IMR-90 (cell line): ENCODE measurements around the gene PLD5. TPM values are rescaled to one million over a fixed set of nuclear protein-coding genes. Genes with fewer than 3 reads are reported as not detected.
"Not testable (repeated sequence)": the region's sequence is repeated elsewhere in the genome, so short reads cannot be mapped to it uniquely, and the experiment has no call there.

Experiments
- ATAC-seq: fragments of 200-7000 bp; cut with Tn5 transposase; 2 replicates; pipeline ENCODE4 v1.9.1; 2020; ENCODE audit warnings: low read depth, mild to moderate bottlenecking, moderate library complexity
- BruUV-seq: library from RNA; stranded (reverse); fragments of 400-500 nt; replicated peaks from 2 replicates; lab custom pipeline; 2021; lab: Mats Ljungman, UMichigan
- CTCF ChIA-PET: fragments of 300-600 bp; formaldehyde crosslinking; extraction: SDS; loops from one replicate; lab custom pipeline; 2021; ENCODE audit warnings: antibody characterized with exemption; lab: Yijun Ruan, JAX
- POLR2A ChIA-PET: fragments of 300-600 bp; sonication (Branson Sonifier 250); formaldehyde crosslinking; loops from one replicate; lab custom pipeline; 2022; ENCODE audit warnings: antibody characterized with exemption; ENCODE audit not compliant: unreplicated experiment; lab: Charles Lee
- DNase-seq: peaks from one replicate; pipeline ENCODE4 v3.0.0; 2013
- H2AFZ ChIP-seq: replicated peaks from 2 replicates; pipeline ENCODE3; 2013; ENCODE audit warnings: low read length, mild to moderate bottlenecking; ENCODE audit not compliant: poor library complexity
- H2AK5ac ChIP-seq: 2 replicates; pipeline ENCODE4 v1.6.1; 2013; ENCODE audit warnings: low read depth, low read length, inconsistent platforms
- H2AK9ac ChIP-seq: replicated peaks from 2 replicates; pipeline ENCODE3; 2013; ENCODE audit warnings: mild to moderate bottlenecking, low read depth, low read length, moderate library complexity; ENCODE audit not compliant: poor library complexity
- H2BK120ac ChIP-seq: 2 replicates; pipeline ENCODE4 v1.6.1; 2013; ENCODE audit warnings: low read depth, low read length, inconsistent platforms
- H2BK15ac ChIP-seq: 3 replicates; pipeline ENCODE4 v1.6.1; 2013; ENCODE audit warnings: low read depth, low read length, inconsistent platforms
- H2BK20ac ChIP-seq: 2 replicates; pipeline ENCODE4 v1.6.1; 2013; ENCODE audit warnings: low read depth, mild to moderate bottlenecking, inconsistent platforms, low read length, moderate library complexity
- H2BK5ac ChIP-seq: 2 replicates; pipeline ENCODE4 v1.6.1; 2013; ENCODE audit warnings: mild to moderate bottlenecking, low read depth, low read length, inconsistent platforms; ENCODE audit not compliant: poor library complexity, severe bottlenecking
- H3K14ac ChIP-seq: replicated peaks from 2 replicates; pipeline ENCODE4 v1.6.1; 2013; ENCODE audit warnings: low read depth, low read length, inconsistent platforms
- H3K18ac ChIP-seq: 2 replicates; pipeline ENCODE4 v1.6.1; 2013; ENCODE audit warnings: low read depth, low read length, control low read depth
- H3K23ac ChIP-seq: 2 replicates; pipeline ENCODE4 v1.6.1; 2013; ENCODE audit warnings: low read depth, low read length, inconsistent platforms
- H3K27ac ChIP-seq: 2 replicates; pipeline ENCODE4 v1.5.1; 2013; ENCODE audit warnings: mild to moderate bottlenecking, control low read depth, low read length; ENCODE audit not compliant: insufficient read depth
- H3K27me3 ChIP-seq: 2 replicates; pipeline ENCODE4 v1.6.1; 2013; ENCODE audit warnings: low read length; ENCODE audit not compliant: control insufficient read depth, insufficient read depth
- H3K36me3 ChIP-seq: 2 replicates; pipeline ENCODE4 v1.6.1; 2013; ENCODE audit warnings: low read length, mixed read lengths; ENCODE audit not compliant: control insufficient read depth, insufficient read depth
- H3K4ac ChIP-seq: 2 replicates; pipeline ENCODE4 v1.6.1; 2013; ENCODE audit warnings: low read depth, low read length, inconsistent platforms
- H3K4me1 ChIP-seq: 2 replicates; pipeline ENCODE4 v1.6.1; 2013; ENCODE audit warnings: low read length, mixed read lengths; ENCODE audit not compliant: control insufficient read depth, insufficient read depth
- H3K4me2 ChIP-seq: 2 replicates; pipeline ENCODE4 v1.6.1; 2013; ENCODE audit warnings: low read depth, mild to moderate bottlenecking, control low read depth, low read length, moderate library complexity
- H3K4me3 ChIP-seq: 2 replicates; pipeline ENCODE4 v1.5.1; 2013; ENCODE audit warnings: low read depth, mild to moderate bottlenecking, control low read depth, low read length, moderate library complexity; ENCODE audit not compliant: insufficient read depth
- H3K56ac ChIP-seq: 2 replicates; pipeline ENCODE4 v1.6.1; 2013; ENCODE audit warnings: low read length, inconsistent platforms; ENCODE audit not compliant: insufficient read depth; ENCODE audit errors: extremely low read depth
- H3K79me1 ChIP-seq, 2 experiments: 2 replicates each; pipeline ENCODE4 v1.6.1; 2013; ENCODE audit warnings: low read length in 2 of 2, inconsistent platforms in 1 of 2, low read depth in 1 of 2
- H3K9ac ChIP-seq: 2 replicates; pipeline ENCODE4 v1.6.1; 2013; ENCODE audit warnings: low read depth, low read length, control low read depth
- H3K9me1 ChIP-seq: 2 replicates; pipeline ENCODE4 v1.6.1; 2013; ENCODE audit warnings: low read length, inconsistent platforms; ENCODE audit not compliant: insufficient read depth
- H3K9me3 ChIP-seq: 2 replicates; pipeline ENCODE4 v1.6.1; 2013; ENCODE audit warnings: low read length; ENCODE audit not compliant: control insufficient read depth, insufficient read depth
- H4K20me1 ChIP-seq: 2 replicates; pipeline ENCODE4 v1.6.1; 2013; ENCODE audit warnings: low read length, inconsistent platforms; ENCODE audit not compliant: insufficient read depth
- H4K5ac ChIP-seq: 2 replicates; pipeline ENCODE4 v1.6.1; 2013; ENCODE audit warnings: mild to moderate bottlenecking, low read depth, low read length, control low read depth
- H4K8ac ChIP-seq, 2 experiments: 2 replicates each; pipeline ENCODE4 v1.6.1; 2013; ENCODE audit warnings: low read depth in 2 of 2, low read length in 2 of 2, control low read depth in 1 of 2, inconsistent platforms in 1 of 2
- H4K91ac ChIP-seq: 2 replicates; pipeline ENCODE4 v1.6.1; 2013; ENCODE audit warnings: low read depth, low read length, inconsistent platforms; ENCODE audit not compliant: insufficient read depth
- WGBS, 2 experiments: methylation state at CpG; one replicate each; pipeline versions ENCODE4 v1.1.5 to v1.1.7; 2013; ENCODE audit warnings: missing lambda C conversion rate in 2 of 2; ENCODE audit not compliant: insufficient read length in 1 of 2; ENCODE audit errors: extremely low coverage in 2 of 2; 5-methylcytosine and 5-hydroxymethylcytosine counted together
- dilution Hi-C: fragments of 300-500 bp; cut with HindIII; formaldehyde crosslinking; loops from one replicate; pipeline ENCODE4 v1.14.3; 2018; ENCODE audit warnings: low sequenced_read_pairs; ENCODE audit not compliant: unreplicated experiment
- in situ Hi-C: fragments of 300-500 bp; cut with MboI; formaldehyde crosslinking; loops from 3 replicates; pipeline ENCODE4 v1.14.3; 2019; ENCODE audit warnings: low sequenced_read_pairs, inconsistent platforms, mixed read lengths
- intact Hi-C: fragments of 100-400 bp; cut with micrococcal nuclease; formaldehyde crosslinking; loops from 2 replicates; pipeline ENCODE4 v1.10.0; 2022
- polyA plus RNA-seq, 3 experiments: library from polyadenylated mRNA; depleted of rRNA; stranded (reverse); fragments of >200 nt; gene quantifications; 2 replicates each; pipeline ENCODE4 v1.2.3, GENCODE V29; 2012; ENCODE audit warnings: low replicate concordance in 1 of 3
- total RNA-seq: library from RNA; depleted of rRNA; stranded (reverse); fragments of >200 nt; gene quantifications from 2 replicates; pipeline ENCODE4 v1.2.3, GENCODE V29; 2012

The PLD5 gene
- total and polyA plus RNA-seq, 2 of the 4 experiments (the other 2 are of a cell fraction), result not detected

DNA sequence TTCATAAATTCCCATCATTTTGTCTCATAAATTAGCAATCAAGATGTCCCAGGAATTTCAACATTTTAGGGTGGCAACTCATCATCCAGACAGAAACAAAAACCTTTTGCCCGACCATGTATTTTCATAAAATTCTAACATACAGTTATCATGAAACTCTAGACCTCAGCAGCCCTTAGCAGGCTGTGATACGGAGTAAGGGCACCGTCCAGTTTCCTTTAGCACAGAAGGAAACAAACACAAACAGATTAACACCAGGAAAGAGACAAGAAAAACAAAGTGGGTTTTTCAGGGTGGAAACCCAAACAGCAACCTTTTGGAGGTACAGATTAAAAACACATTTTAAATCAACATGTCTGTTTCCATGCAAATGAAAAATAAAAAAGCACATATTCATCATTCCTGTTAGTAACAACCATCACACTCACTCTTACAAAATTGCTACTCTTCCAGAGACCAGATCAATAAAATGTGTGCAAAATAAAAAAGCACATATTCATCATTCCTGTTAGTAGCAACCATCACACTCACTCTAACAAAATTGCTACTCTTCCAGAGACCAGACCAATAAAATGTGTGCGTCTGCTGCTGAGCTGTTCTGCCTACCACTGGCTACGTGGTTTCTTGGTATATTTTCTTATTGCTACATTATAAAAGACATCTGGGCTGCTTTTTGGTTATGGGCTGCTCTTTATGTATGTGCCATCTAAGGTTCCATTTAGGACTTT lies 241.6 kb downstream of the PLD5 start:
- H3K4me3 ChIP-seq, BruUV-seq, H3K36me3 ChIP-seq, H4K5ac ChIP-seq, ATAC-seq, H3K23ac ChIP-seq, in situ Hi-C loops, intact Hi-C loops, H4K91ac ChIP-seq, H2BK120ac ChIP-seq, H2AFZ ChIP-seq, H2AK5ac ChIP-seq, POLR2A ChIA-PET, dilution Hi-C loops, H3K9me1 ChIP-seq, DNase-seq, H2BK15ac ChIP-seq, H3K56ac ChIP-seq, H3K27ac ChIP-seq, H3K4me2 ChIP-seq, H3K14ac ChIP-seq, H4K20me1 ChIP-seq, H3K4ac ChIP-seq, H4K8ac ChIP-seq, H2BK5ac ChIP-seq, H3K18ac ChIP-seq, H3K27me3 ChIP-seq, H2AK9ac ChIP-seq, H3K4me1 ChIP-seq, H3K79me1 ChIP-seq, H2BK20ac ChIP-seq, H3K9me3 ChIP-seq, H3K9ac ChIP-seq: not testable (repeated sequence)
- no CpG with 5 or more reads among the region's 5 CpGs for WGBS, 2 experiments
- CTCF ChIA-PET, result interaction anchor here (0.6 kb wide), 1 partner anchor 293 kb away, joined by 4 read pairs; no protein-coding TSS in a partner anchor

DNA sequence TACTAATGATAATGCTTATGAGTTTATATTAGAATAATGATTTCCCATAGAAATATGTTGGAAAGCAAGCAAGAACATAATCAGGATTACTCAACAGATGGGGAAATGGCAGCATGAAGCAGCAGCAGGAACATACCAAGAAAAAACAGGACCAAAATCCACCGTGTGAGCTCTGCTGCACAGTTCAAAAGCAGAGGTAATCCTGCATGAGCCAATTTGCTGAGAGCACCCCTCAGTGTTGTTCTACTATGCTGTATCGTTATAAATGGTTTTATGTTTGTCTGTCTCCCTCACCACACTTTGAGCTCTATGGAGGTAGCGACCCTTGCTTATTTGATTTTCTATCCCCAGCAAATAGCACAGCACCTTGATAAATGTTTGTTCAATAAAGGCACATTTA lies 246.1 kb downstream of the PLD5 start:
- H4K91ac ChIP-seq, H2AK5ac ChIP-seq, H2BK5ac ChIP-seq, H3K23ac ChIP-seq, H3K36me3 ChIP-seq, POLR2A ChIA-PET, dilution Hi-C loops, H2BK120ac ChIP-seq, H3K9me3 ChIP-seq, H3K9ac ChIP-seq, H3K14ac ChIP-seq, H2AFZ ChIP-seq, H3K4ac ChIP-seq, H3K4me1 ChIP-seq, H3K4me2 ChIP-seq, H3K27ac ChIP-seq, H3K79me1 ChIP-seq, intact Hi-C loops, H2BK15ac ChIP-seq, H3K4me3 ChIP-seq, ATAC-seq, in situ Hi-C loops, H4K8ac ChIP-seq, DNase-seq, BruUV-seq, H4K20me1 ChIP-seq, H2AK9ac ChIP-seq, CTCF ChIA-PET, H3K9me1 ChIP-seq, H4K5ac ChIP-seq, H2BK20ac ChIP-seq, H3K18ac ChIP-seq, H3K27me3 ChIP-seq, H3K56ac ChIP-seq: not testable (repeated sequence)
- WGBS, 2 experiments, result no CpG with 5 or more reads among the region's 3 CpGs
